GM21367 (cell line): Measurements from ENCODE around the gene SIPA1L3.

Source experiments
- ATAC-seq: cut with Tn5 transposase; IDR thresholded peaks from one replicate; pipeline ENCODE4 v1.9.1; 2021; ENCODE audit not compliant: unreplicated experiment

Gene SIPA1L3

GRCh38 chr19:38035515-38036495 lies 128.8 kb downstream of the SIPA1L3 start:
- no peak for ATAC-seq

GRCh38 chr19:38036707-38037611 lies 130.0 kb downstream of the SIPA1L3 start:
- no peak for ATAC-seq

- no peak for ATAC-seq
These were observed 133.0 kb downstream of the SIPA1L3 start for GRCh38 chr19:38039966-38040365.

GRCh38 chr19:38042132-38042531 lies 135.1 kb downstream of the SIPA1L3 start:
- no peak for ATAC-seq

GRCh38 chr19:38043649-38044144 lies 136.7 kb downstream of the SIPA1L3 start:
- ATAC-seq: no peak

GRCh38 chr19:38044267-38045111 lies 137.5 kb downstream of the SIPA1L3 start:
- ATAC-seq: no peak

GRCh38 chr19:38045554-38046253 lies 138.7 kb downstream of the SIPA1L3 start:
- ATAC-seq: peak; percentile 2

- ATAC-seq: peak; percentile 38
These were observed 139.4 kb downstream of the SIPA1L3 start for GRCh38 chr19:38046254-38047048.

GRCh38 chr19:38047049-38047438 lies 140.0 kb downstream of the SIPA1L3 start:
- no peak for ATAC-seq

GRCh38 chr19:38047641-38048040 lies 140.6 kb downstream of the SIPA1L3 start:
- ATAC-seq: no peak

GRCh38 chr19:38049105-38049649 lies 142.2 kb downstream of the SIPA1L3 start:
- peak; percentile 33 for ATAC-seq

GRCh38 chr19:38055010-38055409 lies 148.0 kb downstream of the SIPA1L3 start:
- no peak for ATAC-seq

GRCh38 chr19:38055655-38056521 lies 148.9 kb downstream of the SIPA1L3 start:
- ATAC-seq: no peak

- no peak for ATAC-seq
These were observed 149.6 kb downstream of the SIPA1L3 start for GRCh38 chr19:38056646-38057045.

GRCh38 chr19:38057959-38058690 lies 151.1 kb downstream of the SIPA1L3 start:
- no peak for ATAC-seq

GRCh38 chr19:38059897-38060296 lies 152.9 kb downstream of the SIPA1L3 start:
- no peak for ATAC-seq

- ATAC-seq: no peak
These were observed 153.3 kb downstream of the SIPA1L3 start for GRCh38 chr19:38060331-38060730.
